Cardiac muscle cell (in vitro differentiated cells and primary cell): Measurements from ENCODE around the gene PANK4. TPM values are rescaled to one million over a fixed set of nuclear protein-coding genes. Genes with fewer than 3 reads are reported as not detected.

Experiments used
- DNase-seq, 2 donors: peaks; one replicate each; pipeline versions ENCODE4 v3.0.0 to v3.0.0-alpha.2; 2010 to 2017; ENCODE audit warnings: low read depth in 1 of 2, low spot score in 1 of 2
- H3K27ac ChIP-seq: fragments of 200-600 bp; sonication (generic); 2 replicates; pipeline ENCODE4 v1.5.1; 2016
- H3K27me3 ChIP-seq: fragments of 200-600 bp; sonication (generic); 2 replicates; pipeline ENCODE4 v1.6.0; 2016; ENCODE audit warnings: control low read depth
- H3K36me3 ChIP-seq: fragments of 200-600 bp; sonication (generic); 2 replicates; pipeline ENCODE4 v1.5.1; 2016; ENCODE audit warnings: control low read depth
- H3K4me1 ChIP-seq: fragments of 200-600 bp; sonication (generic); 2 replicates; pipeline ENCODE4 v1.8.1; 2017; ENCODE audit warnings: low read depth, mild to moderate bottlenecking, mixed run types
- H3K4me3 ChIP-seq: fragments of 200-600 bp; sonication (generic); 2 replicates; pipeline ENCODE4 v1.5.1; 2016; ENCODE audit warnings: mild to moderate bottlenecking
- H3K9me3 ChIP-seq: fragments of 200-600 bp; sonication (generic); 2 replicates; pipeline ENCODE4 v1.5.1; 2017; ENCODE audit warnings: low read depth, mild to moderate bottlenecking, control low read depth
- polyA plus RNA-seq: library from polyadenylated mRNA; unstranded; fragments of >200 nt; fragmentation: Nextera tagmentation; extraction: Ambion mirVana; gene quantifications from 2 replicates; pipeline ENCODE4 v1.2.1, GENCODE V29; 2016
- total RNA-seq: library from RNA; depleted of rRNA; stranded (reverse); fragments of >200 nt; gene quantifications from 2 replicates; pipeline ENCODE4 v1.2.3, GENCODE V29; 2016
- TF ChIP-seq, protein P1 (sequence below): IDR thresholded peaks from 2 replicates; pipeline ENCODE4 v1.5.1; 2012; ENCODE audit warnings: low read depth, mild to moderate bottlenecking, low read length

The PANK4 gene
- total and polyA plus RNA-seq, 2 experiments from 2014 or later = 44.5 to 63.2 TPM

DNA sequence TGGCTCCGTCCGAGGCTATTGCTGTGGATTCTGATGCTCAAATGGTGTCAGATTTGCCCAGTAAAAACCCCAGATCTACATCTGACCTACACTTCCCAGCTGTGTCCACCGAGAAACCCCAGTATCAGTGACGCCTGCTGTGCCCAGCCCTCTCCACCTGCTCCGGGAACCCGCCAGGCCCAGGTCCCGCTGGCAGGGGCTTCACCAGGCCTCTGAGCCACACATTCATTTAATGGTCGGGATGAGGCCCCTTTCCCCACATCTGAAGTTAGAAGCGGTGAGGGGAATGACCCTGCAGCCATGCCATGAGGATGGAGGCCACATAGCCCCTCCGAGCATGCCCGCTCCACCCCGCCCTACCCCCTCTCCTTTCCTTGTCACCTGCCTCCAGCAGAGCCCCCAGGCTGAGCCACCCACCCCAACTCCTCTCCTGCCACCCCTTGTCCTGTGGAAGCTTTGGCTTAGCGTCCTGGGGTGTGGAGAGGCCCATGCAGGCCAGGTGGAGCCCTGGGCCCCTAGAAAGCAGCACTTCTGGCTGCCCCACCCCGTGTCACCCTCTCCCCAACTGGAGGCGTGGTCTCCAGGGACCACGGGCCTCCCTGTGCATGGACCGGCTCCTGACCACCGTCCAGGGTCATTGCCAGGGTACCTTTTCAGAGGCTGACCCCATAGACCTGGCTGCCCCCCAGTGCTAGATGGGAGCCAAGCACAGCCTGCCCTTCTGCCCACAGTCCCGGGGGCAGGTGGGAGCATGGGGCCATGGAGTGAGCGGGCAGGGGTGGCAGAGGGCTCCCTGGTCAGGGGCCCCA lies 37.8 kb upstream of the PANK4 start:
- DNase-seq = no peak
- no peaks in the 10 kb centered on the region for H3K36me3 ChIP-seq
- H3K27ac ChIP-seq = no peak overlapping the region
- no peaks in the 10 kb centered on the region for H3K9me3 ChIP-seq
- H3K4me1 ChIP-seq = no peaks in the 10 kb centered on the region
- no peaks in the 10 kb centered on the region for H3K27me3 ChIP-seq
- H3K4me3 ChIP-seq = no peak overlapping the region
- TF ChIP-seq, protein P1, sequence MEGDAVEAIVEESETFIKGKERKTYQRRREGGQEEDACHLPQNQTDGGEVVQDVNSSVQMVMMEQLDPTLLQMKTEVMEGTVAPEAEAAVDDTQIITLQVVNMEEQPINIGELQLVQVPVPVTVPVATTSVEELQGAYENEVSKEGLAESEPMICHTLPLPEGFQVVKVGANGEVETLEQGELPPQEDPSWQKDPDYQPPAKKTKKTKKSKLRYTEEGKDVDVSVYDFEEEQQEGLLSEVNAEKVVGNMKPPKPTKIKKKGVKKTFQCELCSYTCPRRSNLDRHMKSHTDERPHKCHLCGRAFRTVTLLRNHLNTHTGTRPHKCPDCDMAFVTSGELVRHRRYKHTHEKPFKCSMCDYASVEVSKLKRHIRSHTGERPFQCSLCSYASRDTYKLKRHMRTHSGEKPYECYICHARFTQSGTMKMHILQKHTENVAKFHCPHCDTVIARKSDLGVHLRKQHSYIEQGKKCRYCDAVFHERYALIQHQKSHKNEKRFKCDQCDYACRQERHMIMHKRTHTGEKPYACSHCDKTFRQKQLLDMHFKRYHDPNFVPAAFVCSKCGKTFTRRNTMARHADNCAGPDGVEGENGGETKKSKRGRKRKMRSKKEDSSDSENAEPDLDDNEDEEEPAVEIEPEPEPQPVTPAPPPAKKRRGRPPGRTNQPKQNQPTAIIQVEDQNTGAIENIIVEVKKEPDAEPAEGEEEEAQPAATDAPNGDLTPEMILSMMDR = no peak

DNA sequence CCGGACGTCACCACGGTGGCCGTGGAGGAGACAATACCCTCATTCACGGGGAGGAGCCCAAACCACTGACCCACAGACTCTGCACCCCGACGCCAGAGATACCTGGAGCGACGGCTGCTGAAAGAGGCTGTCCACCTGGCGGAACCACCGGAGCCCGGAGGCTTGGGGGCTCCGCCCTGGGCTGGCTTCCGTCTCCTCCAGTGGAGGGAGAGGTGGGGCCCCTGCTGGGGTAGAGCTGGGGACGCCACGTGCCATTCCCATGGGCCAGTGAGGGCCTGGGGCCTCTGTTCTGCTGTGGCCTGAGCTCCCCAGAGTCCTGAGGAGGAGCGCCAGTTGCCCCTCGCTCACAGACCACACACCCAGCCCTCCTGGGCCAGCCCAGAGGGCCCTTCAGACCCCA lies 36.8 kb upstream of the PANK4 start:
- Histone ChIP-seq H3K4me3 (no peak overlapping the region), H3K27me3 (no peaks in the 10 kb centered on the region), H3K4me1 (no peaks in the 10 kb centered on the region), H3K36me3 (no peaks in the 10 kb centered on the region), H3K9me3 (no peaks in the 10 kb centered on the region), H3K27ac (no peak overlapping the region)
- TF ChIP-seq, protein P1 = no peak
- no peak for DNase-seq

DNA sequence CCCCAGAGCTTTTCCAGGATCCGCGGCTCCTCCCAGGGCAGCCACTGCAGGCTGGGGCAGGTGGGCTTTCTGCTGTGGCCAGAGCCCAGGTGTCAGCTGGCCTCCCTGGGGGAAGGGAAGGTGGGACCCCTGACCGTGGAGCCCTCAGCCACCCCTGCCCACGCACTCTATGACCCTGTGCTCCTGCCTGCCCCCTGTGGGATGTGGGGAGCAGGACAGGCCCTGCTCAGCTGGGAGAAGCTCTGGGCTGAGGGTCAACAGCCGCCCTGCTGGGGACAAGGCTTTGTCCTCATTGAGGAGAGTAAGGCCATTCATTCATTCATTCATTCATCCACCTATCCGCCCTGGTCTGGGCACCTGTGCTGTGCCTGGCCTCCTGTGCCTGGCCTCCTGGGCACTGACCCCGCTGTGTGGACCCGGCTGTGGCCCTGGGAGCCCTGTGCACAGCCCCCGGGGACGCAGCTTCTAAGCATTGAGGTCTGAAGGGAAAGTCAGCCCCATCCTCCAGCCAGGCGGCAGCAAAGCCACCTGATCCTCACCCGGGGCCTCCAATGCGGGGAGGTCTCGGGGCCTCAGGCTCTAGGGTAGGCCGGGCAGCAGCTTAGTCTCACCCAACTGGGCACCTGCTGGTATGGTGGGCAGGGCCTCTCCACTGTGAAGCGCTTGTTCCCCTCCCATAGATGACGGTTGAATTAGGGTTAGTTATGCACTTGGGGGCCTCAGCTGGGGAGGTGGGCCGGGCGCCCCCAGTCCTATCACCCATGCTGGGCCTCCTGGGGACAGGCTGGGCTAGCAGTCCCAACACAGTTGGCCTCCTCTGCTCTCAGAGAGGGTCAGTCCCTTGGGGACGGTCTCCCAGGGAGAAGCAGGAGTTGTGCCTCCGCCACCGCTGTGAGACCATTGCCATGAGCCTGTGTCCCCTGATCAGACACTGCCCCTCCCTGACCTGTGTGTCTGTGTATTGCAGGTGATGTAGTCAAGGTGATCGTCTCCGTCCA lies 35.8 kb upstream of the PANK4 start:
- no peaks in the 10 kb centered on the region for H3K27me3 ChIP-seq
- TF ChIP-seq, protein P1 = peak; percentile 37
- H3K36me3 ChIP-seq = no peaks in the 10 kb centered on the region
- H3K4me1 ChIP-seq = no peaks in the 10 kb centered on the region
- no peak overlapping the region for H3K4me3 ChIP-seq
- no peak for DNase-seq
- no peaks in the 10 kb centered on the region for H3K9me3 ChIP-seq
- no peak overlapping the region for H3K27ac ChIP-seq

GRCh38 chr1:2561446-2561845 lies 35.0 kb upstream of the PANK4 start:
- no peak overlapping the region for H3K27ac ChIP-seq
- DNase-seq = no peak
- peaks cover 7% of the 10 kb centered on the region for H3K4me1 ChIP-seq
- no peaks in the 10 kb centered on the region for H3K36me3 ChIP-seq
- no peaks in the 10 kb centered on the region for H3K9me3 ChIP-seq
- no peaks in the 10 kb centered on the region for H3K27me3 ChIP-seq
- TF ChIP-seq, protein P1 = no peak
- no peak overlapping the region for H3K4me3 ChIP-seq

GRCh38 chr1:2560299-2561073 lies 34.1 kb upstream of the PANK4 start:
- Histone ChIP-seq H3K27me3 (no peaks in the 10 kb centered on the region), H3K36me3 (no peaks in the 10 kb centered on the region), H3K4me1 (peaks cover 10% of the 10 kb centered on the region), H3K27ac (no peak overlapping the region), H3K4me3 (no peak overlapping the region), H3K9me3 (no peaks in the 10 kb centered on the region)
- TF ChIP-seq, protein P1 = no peak
- no peak for DNase-seq
